Head of caudate nucleus (tissue), 42 donors: ENCODE data around the gene SMIM34.
"Not testable (repeated sequence)": the region's sequence is repeated elsewhere in the genome, so short reads cannot be mapped to it uniquely, and the experiment has no call there.

Experiments
- DNase-seq, 42 donors: peaks; one replicate each; pipeline versions ENCODE4 v3.0.0 to v3.0.0-alpha.2; 2020 to 2021; ENCODE audit warnings: mixed read lengths in 7 of 42
- intact Hi-C: fragments of 100-400 bp; cut with DNase I; formaldehyde crosslinking; loops from one replicate; pipeline ENCODE4 v1.15.0; 2022

SMIM34 gene

GRCh38 chr21:34375619-34375972 is 48.2 kb downstream of the SMIM34 start:
- DNase-seq, intact Hi-C loops: not testable (repeated sequence)

- intact Hi-C loops, DNase-seq: not testable (repeated sequence)
Observed at GRCh38 chr21:34374940-34375618, 48.7 kb downstream of the SMIM34 start, which contains the start of gene SMIM11. Gene SMIM11 (plus strand): TSS chr21:34375507. CDS start chr21:34379505, 3,998 bp downstream.

- intact Hi-C loops, DNase-seq: not testable (repeated sequence)
Observed at GRCh38 chr21:34374462-34374861, 49.3 kb downstream of the SMIM34 start.

DNA sequence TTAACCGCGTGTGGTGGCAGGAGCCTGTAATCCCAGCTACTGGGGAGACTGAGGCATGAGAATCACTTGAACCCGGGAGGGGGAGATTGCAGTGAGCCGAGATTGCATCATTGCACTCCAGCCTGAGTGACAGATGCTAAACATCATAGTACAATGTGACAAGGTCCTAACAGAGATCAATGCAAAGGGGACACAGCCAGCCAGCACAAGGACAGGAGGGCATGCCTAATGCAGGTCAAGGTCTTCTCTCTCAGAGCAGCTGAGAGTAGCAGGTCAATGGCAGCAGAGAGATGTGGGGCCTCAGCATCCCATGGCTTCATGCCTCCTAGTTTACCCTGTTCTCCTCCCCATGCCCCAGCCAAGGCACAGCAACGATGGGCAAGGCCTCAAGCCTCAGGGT is 51.4 kb downstream of the SMIM34 start:
- intact Hi-C loops, result no loop called here
- DNase-seq, result peak in 1 of 42 donors; percentile 10

DNA sequence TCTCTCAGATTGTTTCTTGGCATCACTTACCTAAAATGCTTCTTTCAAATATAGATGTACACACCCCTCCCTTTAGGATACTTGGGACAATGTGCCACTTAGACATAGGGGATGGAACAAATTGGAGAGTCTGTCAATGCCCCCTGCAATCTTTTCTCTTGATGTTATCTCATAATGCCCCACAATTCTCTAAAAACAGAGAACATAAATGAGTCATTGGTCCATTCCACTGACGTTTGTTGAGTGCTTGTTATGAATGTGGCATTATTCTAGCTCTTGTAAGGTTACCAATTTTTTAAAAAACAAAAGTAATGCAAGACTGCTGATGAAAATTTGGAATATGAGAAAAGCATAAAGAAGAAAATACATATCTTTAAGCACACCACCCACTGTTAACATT is 54.0 kb downstream of the SMIM34 start:
- intact Hi-C loops, result no loop called here
- no peak for DNase-seq
